Choroid plexus epithelial cell (primary cell): ENCODE measurements around the gene RIPK3.

Source experiments
- DNase-seq: peaks from one replicate; pipeline ENCODE4 v3.0.0-alpha.2; 2010; ENCODE audit warnings: low read depth
- H3K4me3 ChIP-seq: 2 replicates; pipeline ENCODE4 v1.5.1; 2011; ENCODE audit warnings: low read depth, mild to moderate bottlenecking, control low read depth, low read length, moderate library complexity
- TF ChIP-seq, protein P1 (sequence below): conservative IDR thresholded peaks from 2 replicates; pipeline ENCODE4 v1.5.1; 2011; ENCODE audit warnings: low read depth, mild to moderate bottlenecking, control low read depth, inconsistent platforms, low read length, moderate library complexity

Gene RIPK3

DNA sequence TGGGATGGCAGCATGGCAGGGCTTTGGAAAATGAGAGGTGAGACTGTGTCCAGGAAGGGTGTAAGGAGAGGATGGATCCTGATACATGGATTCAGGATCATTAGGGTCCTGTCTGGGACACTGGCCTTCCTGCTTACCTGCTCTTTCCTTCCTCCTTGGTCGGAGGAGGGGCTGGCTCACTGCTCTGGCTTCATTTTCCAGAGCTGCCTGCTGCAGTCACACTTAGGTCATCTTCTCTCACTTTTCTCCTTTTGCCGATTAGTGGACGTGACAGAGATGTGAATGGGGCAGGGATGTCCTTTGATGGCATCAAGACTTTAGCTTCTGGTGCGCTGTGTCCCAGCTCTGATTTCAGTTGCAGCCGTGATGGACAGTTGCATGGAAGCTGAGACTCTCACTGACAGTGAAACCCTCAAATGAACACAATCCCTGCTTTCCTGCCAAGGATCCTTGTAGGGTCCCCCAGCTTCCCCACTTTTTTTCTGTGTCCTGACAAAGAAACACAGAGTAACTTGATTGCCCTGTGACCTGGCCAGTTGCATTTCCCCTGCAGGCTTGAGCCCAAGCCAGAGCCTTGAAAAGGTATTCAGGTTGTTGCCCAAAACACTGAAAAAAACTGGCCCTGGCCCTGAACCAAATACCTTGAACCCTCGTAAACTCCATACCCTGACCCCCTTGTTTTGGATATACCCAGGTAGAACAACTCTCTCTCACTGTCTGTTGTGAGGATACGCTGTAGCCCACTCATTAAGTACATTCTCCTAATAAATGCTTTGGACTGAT is 31.3 kb downstream of the RIPK3 start:
- no peak for DNase-seq
- no peak overlapping the region for H3K4me3 ChIP-seq
- TF ChIP-seq, protein P1, sequence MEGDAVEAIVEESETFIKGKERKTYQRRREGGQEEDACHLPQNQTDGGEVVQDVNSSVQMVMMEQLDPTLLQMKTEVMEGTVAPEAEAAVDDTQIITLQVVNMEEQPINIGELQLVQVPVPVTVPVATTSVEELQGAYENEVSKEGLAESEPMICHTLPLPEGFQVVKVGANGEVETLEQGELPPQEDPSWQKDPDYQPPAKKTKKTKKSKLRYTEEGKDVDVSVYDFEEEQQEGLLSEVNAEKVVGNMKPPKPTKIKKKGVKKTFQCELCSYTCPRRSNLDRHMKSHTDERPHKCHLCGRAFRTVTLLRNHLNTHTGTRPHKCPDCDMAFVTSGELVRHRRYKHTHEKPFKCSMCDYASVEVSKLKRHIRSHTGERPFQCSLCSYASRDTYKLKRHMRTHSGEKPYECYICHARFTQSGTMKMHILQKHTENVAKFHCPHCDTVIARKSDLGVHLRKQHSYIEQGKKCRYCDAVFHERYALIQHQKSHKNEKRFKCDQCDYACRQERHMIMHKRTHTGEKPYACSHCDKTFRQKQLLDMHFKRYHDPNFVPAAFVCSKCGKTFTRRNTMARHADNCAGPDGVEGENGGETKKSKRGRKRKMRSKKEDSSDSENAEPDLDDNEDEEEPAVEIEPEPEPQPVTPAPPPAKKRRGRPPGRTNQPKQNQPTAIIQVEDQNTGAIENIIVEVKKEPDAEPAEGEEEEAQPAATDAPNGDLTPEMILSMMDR, result no peak

DNA sequence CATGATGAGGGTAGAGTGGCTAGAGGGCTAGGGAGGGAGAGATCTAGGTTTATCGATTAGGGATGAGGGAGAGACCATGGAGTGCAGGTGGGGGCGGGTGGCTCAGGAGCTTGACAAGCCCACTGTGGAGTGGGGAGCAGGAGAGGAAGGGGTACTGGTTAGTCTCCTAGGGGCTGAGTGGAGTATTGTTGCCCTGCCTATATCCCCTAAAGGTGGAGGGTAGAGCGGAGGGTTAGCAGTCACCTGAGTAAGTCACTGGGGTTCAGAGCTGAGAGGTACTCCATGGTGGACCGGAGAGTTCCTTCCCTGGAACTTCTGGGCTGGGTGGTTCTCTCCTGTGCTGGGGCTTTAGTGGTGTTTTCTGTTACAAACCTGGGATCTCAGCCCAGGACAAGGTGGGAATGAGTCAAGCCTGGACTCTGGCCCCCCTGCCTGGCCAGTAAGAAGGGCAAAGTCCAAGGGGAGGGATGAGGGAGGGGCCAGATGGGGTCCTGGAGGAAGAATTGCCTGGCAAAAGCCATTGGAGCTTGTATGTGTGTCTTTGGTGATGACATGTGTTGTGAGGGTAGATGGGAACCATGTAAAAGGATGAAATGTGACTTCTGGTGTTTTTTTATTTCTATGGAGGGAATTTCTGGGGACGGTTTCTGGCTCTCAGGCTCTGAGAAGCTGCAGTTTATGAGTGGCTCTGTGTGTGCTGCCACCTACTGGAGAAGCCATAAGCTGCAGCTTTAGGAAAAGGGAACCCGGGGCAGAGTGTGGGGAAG is 32.0 kb downstream of the RIPK3 start, which contains the start of gene CIDEB:
TSS of gene CIDEB (minus strand) at position 403 of the 767 bp plus-strand sequence. CDS start at position 284, 119 bp downstream.
- TF ChIP-seq, protein P1, result peak; percentile 96
- no peak within 1 kb of the TSS for H3K4me3 ChIP-seq
- DNase-seq, result peak; percentile 66

DNA sequence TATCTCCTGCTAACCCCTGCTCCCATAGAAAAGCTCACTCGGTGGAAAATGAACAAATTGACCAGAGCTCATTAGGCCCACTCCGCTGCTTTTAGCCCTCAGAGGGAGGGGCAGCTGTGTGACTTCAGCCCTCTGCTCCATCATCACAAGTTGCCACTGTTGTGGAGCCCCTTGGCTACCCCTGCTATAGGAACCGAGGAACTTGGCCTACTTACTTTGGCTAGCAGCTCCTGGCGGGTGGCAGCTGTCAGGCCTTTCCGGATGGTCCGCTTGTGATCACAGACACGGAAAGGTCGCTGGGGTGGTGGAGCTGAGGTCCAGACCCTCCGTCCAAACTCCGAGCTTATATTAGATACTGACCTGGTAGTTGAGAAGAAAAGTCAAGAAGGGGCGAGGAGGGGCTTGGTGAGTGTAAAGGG is 32.6 kb downstream of the RIPK3 start:
- no peak for DNase-seq
- TF ChIP-seq, protein P1, result no peak
- H3K4me3 ChIP-seq, result no peak overlapping the region

DNA sequence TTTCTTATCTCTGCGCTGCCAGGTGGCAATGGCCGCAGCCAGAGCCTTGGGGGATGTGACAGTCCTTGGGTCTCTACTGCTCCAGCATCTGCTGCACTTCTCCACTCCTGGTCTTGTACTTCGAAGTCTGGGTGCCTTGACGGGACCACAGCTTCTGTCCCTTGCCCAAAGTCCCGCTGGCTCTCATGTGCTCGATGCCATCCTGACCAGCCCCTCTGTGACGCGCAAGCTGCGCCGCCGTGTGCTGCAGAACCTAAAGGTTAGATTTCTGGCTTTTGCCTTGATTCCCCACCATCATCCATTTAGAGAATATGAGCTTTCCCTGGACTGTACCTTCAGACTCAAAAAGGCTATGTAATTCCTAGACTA is 35.8 kb downstream of the RIPK3 start:
- TF ChIP-seq, protein P1, result no peak
- no peak overlapping the region for H3K4me3 ChIP-seq
- DNase-seq, result no peak

DNA sequence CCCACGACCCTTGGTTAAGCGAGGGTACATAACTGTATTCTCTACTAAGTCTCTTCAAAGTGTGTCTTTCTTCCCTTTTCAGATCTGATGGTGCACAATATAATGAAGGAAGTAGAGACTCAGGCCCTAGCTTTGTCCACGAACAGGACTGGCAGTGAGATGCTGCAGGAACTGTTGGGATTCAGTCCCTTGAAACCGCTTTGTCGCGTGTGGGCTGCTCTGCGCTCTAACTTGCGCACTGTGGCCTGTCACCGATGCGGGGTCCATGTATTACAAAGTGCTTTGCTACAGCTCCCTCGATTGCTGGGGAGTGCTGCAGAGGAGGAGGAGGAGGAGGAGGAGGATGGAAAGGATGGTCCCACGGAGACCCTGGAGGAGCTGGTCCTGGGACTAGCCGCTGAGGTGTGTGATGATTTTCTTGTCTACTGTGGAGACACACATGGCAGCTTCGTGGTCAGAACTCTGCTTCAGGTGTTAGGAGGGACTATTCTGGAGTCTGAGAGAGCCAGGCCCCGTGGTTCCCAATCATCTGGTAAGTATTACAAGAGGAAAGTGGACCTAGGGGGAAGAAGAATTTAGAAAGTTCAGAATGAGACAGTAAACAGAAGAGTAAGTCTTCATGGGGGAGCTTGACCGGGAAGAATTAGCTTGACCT is 39.3 kb downstream of the RIPK3 start:
- no peak for DNase-seq
- TF ChIP-seq, protein P1, result no peak
- peak overlapping the region; percentile 92 for H3K4me3 ChIP-seq

DNA sequence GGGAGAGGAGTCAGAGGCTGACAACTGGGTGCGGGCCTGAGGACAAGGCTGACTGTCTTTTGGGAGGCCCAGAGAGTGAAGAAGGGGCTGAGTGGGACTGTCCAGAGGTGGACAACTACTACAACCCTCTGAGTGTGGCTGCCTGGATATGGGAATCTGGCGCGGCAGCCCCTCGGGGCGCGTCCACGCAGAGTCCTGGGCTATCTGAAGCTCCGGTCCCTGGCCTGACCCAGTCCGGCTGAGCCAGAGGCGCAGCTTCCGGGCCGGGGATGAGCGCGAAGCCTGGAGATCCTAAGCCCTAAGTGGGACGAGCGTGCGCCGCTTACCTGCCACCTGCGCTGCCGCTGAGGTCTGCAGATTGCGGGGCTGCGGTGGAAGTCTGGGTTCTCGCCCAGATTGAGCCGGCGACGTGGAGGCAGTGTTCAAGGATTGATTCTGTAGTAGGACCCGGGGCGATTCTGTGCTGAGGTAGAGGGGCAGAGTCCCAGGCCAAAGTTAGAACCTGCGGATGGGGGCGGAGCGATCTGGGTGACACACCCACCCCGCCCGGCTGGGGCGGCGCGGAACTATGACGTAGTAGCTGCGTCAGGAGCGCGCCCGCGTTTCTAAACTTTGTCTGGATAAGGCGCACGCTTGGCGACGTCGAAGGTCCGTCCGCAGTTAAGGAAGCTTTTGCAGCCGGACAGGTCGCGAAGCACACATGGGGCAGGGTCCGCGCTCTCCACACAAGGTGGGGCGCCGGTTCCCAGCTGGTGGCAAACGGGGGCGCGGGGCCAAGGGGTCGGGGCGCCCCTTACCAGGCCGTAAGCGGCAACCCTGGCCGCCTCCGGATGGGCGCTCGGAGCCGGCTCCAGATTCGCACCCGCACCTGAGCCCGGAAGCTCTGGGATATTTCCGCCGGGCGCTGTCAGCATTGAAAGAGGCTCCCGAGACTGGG is 40.3 kb downstream of the RIPK3 start, which contains the start of the genes DHRS1 and NOP9:
TSS of gene DHRS1 (minus strand) at position 526 of the 937 bp plus-strand sequence. CDS start 674 bp downstream, outside the sequence.
TSS of gene NOP9 (plus strand) at position 596 of the 937 bp plus-strand sequence. CDS start at position 701, 105 bp downstream.
- DNase-seq, result peak; percentile 89
- H3K4me3 ChIP-seq, result peak within 1 kb of the TSS; percentile 92
- TF ChIP-seq, protein P1, result no peak
